RPMI7951 (cell line): ENCODE data around the gene ADAM12. TPM values are rescaled to one million over a fixed set of nuclear protein-coding genes. Genes with fewer than 3 reads are reported as not detected.
"Not testable (repeated sequence)": the region's sequence is repeated elsewhere in the genome, so short reads cannot be mapped to it uniquely, and the experiment has no call there.

ENCODE experiments used
- DNase-seq: peaks from one replicate; pipeline ENCODE4 v3.0.0-alpha.2; 2012; ENCODE audit warnings: low read depth
- total RNA-seq: library from RNA; depleted of rRNA; stranded (reverse); fragments of >200 nt; shearing (Covaris generic); gene quantifications from 2 replicates; pipeline ENCODE4 v1.2.3, GENCODE V29; 2014

Gene ADAM12
- total RNA-seq, 1 experiment from 2014 or later: 34.8 TPM

- DNase-seq: no peak
Observed at GRCh38 chr10:126058104-126058503, 330.2 kb downstream of the ADAM12 start.

GRCh38 chr10:126057494-126057893 is 330.8 kb downstream of the ADAM12 start:
- no peak for DNase-seq

GRCh38 chr10:126054191-126054590 is 334.1 kb downstream of the ADAM12 start:
- DNase-seq: no peak

GRCh38 chr10:126052171-126052570 is 336.1 kb downstream of the ADAM12 start:
- DNase-seq: no peak

GRCh38 chr10:126049759-126050700 is 338.2 kb downstream of the ADAM12 start:
- peak; percentile 66 for DNase-seq

GRCh38 chr10:126047749-126048148 is 340.5 kb downstream of the ADAM12 start:
- not testable (repeated sequence) for DNase-seq

- no peak for DNase-seq
Observed at GRCh38 chr10:126046831-126047230, 341.4 kb downstream of the ADAM12 start.

GRCh38 chr10:126045861-126046260 is 342.4 kb downstream of the ADAM12 start:
- no peak for DNase-seq

GRCh38 chr10:126043389-126043788 is 344.9 kb downstream of the ADAM12 start:
- no peak for DNase-seq

- no peak for DNase-seq
Observed at GRCh38 chr10:126042906-126043305, 345.4 kb downstream of the ADAM12 start.

GRCh38 chr10:126042354-126042753 is 345.9 kb downstream of the ADAM12 start:
- DNase-seq: no peak

- peak; percentile 95 for DNase-seq
Observed at GRCh38 chr10:126041804-126042231, 346.5 kb downstream of the ADAM12 start.

GRCh38 chr10:126041117-126041516 is 347.2 kb downstream of the ADAM12 start:
- no peak for DNase-seq

- DNase-seq: no peak
Observed at GRCh38 chr10:126037946-126038345, 350.3 kb downstream of the ADAM12 start.

GRCh38 chr10:126036515-126036914 is 351.8 kb downstream of the ADAM12 start:
- DNase-seq: no peak

GRCh38 chr10:126034586-126034985 is 353.7 kb downstream of the ADAM12 start:
- no peak for DNase-seq

GRCh38 chr10:126029999-126030398 is 358.3 kb downstream of the ADAM12 start:
- no peak for DNase-seq

- no peak for DNase-seq
Observed at GRCh38 chr10:126027692-126028091, 360.6 kb downstream of the ADAM12 start.

GRCh38 chr10:126022841-126023240 is 365.4 kb downstream of the ADAM12 start:
- no peak for DNase-seq

GRCh38 chr10:126021833-126022500 is 366.3 kb downstream of the ADAM12 start:
- DNase-seq: no peak

- DNase-seq: peak; percentile 4
Observed at GRCh38 chr10:126017961-126018560, 370.2 kb downstream of the ADAM12 start.

GRCh38 chr10:126016882-126017281 is 371.4 kb downstream of the ADAM12 start:
- DNase-seq: no peak
